Prostate gland (tissue), 2 donors: ENCODE data around the gene LPP. TPM values are rescaled to one million over a fixed set of nuclear protein-coding genes. Genes with fewer than 3 reads are reported as not detected.

ENCODE experiments used
- DNase-seq: peaks from one replicate; pipeline ENCODE4 v3.0.0-alpha.2; 2019; ENCODE audit warnings: low spot score
- H3K27ac ChIP-seq, 2 donors: fragments of 200-600 bp; sonication (generic); 2 replicates each; pipeline ENCODE4 v1.5.1; 2017 to 2019
- H3K27me3 ChIP-seq: fragments of 200-600 bp; sonication (generic); replicated peaks from 2 replicates; pipeline ENCODE4 v1.5.1; 2019; ENCODE audit not compliant: insufficient read depth
- H3K36me3 ChIP-seq, 2 donors: fragments of 200-600 bp; sonication (generic); 1 replicate in 1 of 2; 2 replicates in 1 of 2; pipeline versions ENCODE4 v1.5.1 to v1.8.1; 2017 to 2019
- H3K4me1 ChIP-seq: fragments of 200-600 bp; sonication (generic); replicated peaks from 2 replicates; pipeline ENCODE4 v1.5.1; 2019
- H3K4me3 ChIP-seq, 2 donors: fragments of 200-600 bp; sonication (generic); 2 replicates each; pipeline ENCODE4 v1.5.1; 2017 to 2019
- H3K9me3 ChIP-seq: fragments of 200-600 bp; sonication (generic); 2 replicates; pipeline ENCODE4 v1.5.1; 2017
- POLR2A ChIP-seq: fragments of 450-650 bp; IDR thresholded peaks from one replicate; pipeline ENCODE4 v1.6.1; 2016; ENCODE audit warnings: antibody characterized with exemption, mild to moderate bottlenecking
- POLR2AphosphoS5 ChIP-seq: sonication (generic); formaldehyde crosslinking; IDR thresholded peaks from one replicate; pipeline ENCODE4 v1.6.1; 2017; ENCODE audit warnings: antibody characterized with exemption
- WGBS: methylation state at CpG from one replicate; pipeline ENCODE4 v1.1.5; 2018; 5-methylcytosine and 5-hydroxymethylcytosine counted together
- intact Hi-C: fragments of 100-400 bp; cut with DNase I; formaldehyde crosslinking; loops from one replicate; pipeline ENCODE4 v1.14.2; 2022
- total RNA-seq, 2 donors: library from RNA; depleted of rRNA; stranded (reverse); fragments of >200 nt; gene quantifications; one replicate each; pipeline ENCODE4 v1.1.0, GENCODE V29; 2016
- TF ChIP-seq, protein P1 (sequence below), 4 experiments: fragments of 200-600 bp in 2 of 4; fragments of 450-650 bp in 2 of 4; sonication (generic) in 2 of 4; IDR thresholded peaks; 1 replicate in 3 of 4; 2 replicates in 1 of 4; pipeline ENCODE4 v1.5.1; 2016 to 2019; ENCODE audit warnings: antibody characterized with exemption in 4 of 4, mild to moderate bottlenecking in 2 of 4, moderate library complexity in 2 of 4

Gene LPP
- total RNA-seq, 2 donors from 2014 or later: 219 to 248 TPM

DNA sequence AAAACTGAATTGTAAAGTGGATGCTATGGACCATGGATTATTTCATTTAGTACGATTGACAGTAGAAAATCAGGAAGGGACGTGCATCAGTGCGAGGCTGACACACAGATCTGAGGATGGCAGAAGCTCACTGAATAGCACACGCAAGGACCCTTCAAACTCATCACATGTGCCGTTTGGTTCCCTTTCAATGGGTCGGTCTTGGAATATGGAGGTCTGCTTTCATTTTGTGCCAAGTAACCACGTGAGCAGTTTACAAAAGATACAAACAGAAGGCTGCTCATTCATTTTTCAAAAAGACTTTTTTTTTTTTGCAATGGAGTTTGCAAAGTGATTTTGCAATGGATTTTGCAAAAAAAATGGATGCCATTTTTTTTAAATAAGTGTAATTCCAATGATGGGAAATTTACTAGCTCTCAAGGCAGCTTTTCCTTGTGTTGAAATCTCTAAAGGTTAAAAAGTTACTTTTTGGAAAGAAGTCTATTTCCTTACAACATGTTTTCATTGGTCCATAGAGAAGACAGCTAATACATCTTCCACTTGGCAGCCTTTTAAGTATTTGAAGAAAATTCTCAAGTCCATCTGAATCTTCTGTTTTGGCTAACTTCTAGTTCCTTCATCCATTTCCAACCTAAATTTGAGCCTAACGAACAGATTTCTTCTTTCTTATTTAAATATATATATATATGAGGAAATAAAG lies 625.5 kb downstream of the LPP start:
- H3K27ac ChIP-seq: no peak overlapping the region
- intact Hi-C loops: no loop called here

DNA sequence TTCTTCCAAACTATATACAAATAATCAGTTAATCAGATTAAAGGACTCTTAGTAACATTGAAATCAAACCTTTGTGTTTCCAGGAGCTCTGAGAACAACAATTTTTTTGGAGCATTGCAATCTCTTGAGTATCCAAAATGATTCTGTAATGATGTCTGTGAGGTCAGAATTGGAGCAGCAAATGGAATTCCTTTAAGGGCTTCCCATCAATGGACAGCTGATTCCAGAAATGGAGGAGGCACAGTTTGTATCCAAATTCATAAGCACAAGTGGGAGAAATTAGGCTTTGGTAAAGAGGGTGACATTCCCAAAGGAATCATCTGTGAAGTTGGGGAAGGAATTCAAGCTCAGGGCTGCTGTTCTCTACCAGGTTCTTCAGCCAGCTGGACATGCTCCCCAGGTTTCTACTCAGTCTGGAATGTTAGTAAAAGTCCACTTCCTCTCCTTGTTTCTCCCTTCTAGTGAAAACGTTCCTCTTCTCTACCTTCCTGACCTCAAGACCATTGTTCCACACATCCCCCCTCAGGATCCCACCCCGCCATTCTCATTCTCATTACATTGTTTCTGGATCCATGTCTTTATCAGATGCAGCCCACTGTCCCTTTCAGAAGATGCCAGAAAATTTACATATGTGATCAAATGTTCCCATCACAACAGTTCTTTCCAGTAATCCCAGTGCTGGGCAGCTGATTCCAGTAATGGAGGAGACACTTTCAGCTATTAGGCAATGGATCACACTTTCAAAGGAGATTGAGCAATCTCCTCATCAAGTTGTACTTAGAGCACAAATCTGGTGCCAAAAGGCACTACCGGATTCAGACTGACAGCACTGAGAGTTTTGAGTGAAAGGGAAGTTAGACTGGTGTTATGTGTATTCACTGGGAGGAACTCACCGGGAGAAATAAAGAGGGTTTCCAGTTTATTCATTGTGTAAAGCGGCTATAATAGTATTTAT lies 626.5 kb downstream of the LPP start:
- H3K4me3 ChIP-seq: no peak overlapping the region
- no peaks in the 10 kb centered on the region for H3K27me3 ChIP-seq
- 51% methylated on average over 5 of the region's 5 CpGs for WGBS
- peaks cover 4% of the 10 kb centered on the region for H3K4me1 ChIP-seq
- no peaks in the 10 kb centered on the region for H3K9me3 ChIP-seq
- no peaks in the 10 kb centered on the region for H3K36me3 ChIP-seq
- no peak overlapping the region for H3K27ac ChIP-seq
- intact Hi-C loops: no loop called here
- DNase-seq: peak; percentile 49
- TF ChIP-seq, protein P1, sequence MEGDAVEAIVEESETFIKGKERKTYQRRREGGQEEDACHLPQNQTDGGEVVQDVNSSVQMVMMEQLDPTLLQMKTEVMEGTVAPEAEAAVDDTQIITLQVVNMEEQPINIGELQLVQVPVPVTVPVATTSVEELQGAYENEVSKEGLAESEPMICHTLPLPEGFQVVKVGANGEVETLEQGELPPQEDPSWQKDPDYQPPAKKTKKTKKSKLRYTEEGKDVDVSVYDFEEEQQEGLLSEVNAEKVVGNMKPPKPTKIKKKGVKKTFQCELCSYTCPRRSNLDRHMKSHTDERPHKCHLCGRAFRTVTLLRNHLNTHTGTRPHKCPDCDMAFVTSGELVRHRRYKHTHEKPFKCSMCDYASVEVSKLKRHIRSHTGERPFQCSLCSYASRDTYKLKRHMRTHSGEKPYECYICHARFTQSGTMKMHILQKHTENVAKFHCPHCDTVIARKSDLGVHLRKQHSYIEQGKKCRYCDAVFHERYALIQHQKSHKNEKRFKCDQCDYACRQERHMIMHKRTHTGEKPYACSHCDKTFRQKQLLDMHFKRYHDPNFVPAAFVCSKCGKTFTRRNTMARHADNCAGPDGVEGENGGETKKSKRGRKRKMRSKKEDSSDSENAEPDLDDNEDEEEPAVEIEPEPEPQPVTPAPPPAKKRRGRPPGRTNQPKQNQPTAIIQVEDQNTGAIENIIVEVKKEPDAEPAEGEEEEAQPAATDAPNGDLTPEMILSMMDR (IDR thresholded peaks at IDR 0.05): no peak
- TF ChIP-seq POLR2A (no peak), POLR2AphosphoS5 (peak; percentile 32)

More for the DNA sequence above, 625.5 kb downstream of the LPP start:
- Histone ChIP-seq H3K4me3 (no peak overlapping the region), H3K9me3 (no peaks in the 10 kb centered on the region), H3K36me3 (no peaks in the 10 kb centered on the region), H3K4me1 (peaks cover 4% of the 10 kb centered on the region), H3K27me3 (no peaks in the 10 kb centered on the region)
- no peak for TF ChIP-seq POLR2AphosphoS5
- TF ChIP-seq, protein P1 (IDR thresholded peaks at IDR 0.05): no peak
- no peak for TF ChIP-seq POLR2A
- WGBS: 86% methylated on average over 8 of the region's 8 CpGs
- no peak for DNase-seq

DNA sequence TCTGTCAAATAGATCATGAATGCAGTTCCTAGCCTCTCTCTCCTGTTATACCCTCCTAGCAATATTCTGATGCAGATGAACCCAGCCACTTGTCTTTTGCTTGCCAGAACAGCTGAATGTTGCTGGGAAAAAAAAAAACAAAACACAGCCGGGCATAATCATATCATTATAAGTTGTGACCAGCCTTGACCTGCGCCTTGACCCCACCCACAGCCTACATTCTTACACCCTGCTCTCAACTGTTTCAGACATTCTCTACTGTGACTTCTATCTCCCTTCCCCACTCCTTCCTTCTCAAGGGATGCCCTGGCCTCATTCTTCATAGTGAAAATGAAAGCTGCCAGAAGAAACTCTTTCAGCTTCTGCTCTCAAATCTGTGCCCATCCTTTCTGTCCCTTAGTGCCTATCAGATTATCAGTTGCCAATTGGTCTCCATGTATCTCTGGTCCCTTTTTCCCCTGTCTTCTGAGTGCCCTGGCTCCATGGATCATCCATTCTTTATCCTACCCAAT lies 628.7 kb downstream of the LPP start:
- TF ChIP-seq POLR2A (no peak), POLR2AphosphoS5 (no peak)
- TF ChIP-seq, protein P1 (IDR thresholded peaks at IDR 0.05): no peak
- no peak for DNase-seq
- Histone ChIP-seq H3K9me3 (no peaks in the 10 kb centered on the region), H3K4me3 (no peak overlapping the region), H3K4me1 (no peaks in the 10 kb centered on the region), H3K36me3 (no peaks in the 10 kb centered on the region), H3K27me3 (no peaks in the 10 kb centered on the region), H3K27ac (no peak overlapping the region)
- WGBS: 71% methylated on average over 2 of the region's 2 CpGs
- intact Hi-C loops: no loop called here

DNA sequence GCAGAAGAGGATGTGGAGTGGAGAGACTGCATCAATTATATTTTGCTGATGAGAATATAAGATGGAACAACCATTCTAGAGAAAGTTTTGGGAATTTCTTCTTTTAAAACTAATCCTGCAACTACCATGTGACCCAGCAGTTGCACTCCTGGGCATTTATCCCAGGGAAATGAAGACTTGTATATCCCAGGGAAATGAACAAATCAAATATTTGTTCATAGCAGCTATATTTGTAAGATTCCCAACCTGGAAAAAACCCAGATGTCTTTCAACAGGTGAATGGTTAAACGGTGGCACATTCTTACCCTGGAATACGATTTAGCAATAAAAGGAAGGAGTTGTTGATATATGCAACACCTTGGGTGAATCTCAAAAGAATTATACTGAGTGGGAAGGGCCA lies 632.5 kb downstream of the LPP start:
- Histone ChIP-seq H3K27me3 (no peaks in the 10 kb centered on the region), H3K27ac (no peak overlapping the region), H3K9me3 (no peaks in the 10 kb centered on the region), H3K4me1 (no peaks in the 10 kb centered on the region), H3K36me3 (no peaks in the 10 kb centered on the region), H3K4me3 (no peak overlapping the region)
- TF ChIP-seq POLR2A (no peak), POLR2AphosphoS5 (no peak)
- intact Hi-C loops: no loop called here
- WGBS: 41% methylated on average over 2 of the region's 2 CpGs
- no peak for DNase-seq

DNA sequence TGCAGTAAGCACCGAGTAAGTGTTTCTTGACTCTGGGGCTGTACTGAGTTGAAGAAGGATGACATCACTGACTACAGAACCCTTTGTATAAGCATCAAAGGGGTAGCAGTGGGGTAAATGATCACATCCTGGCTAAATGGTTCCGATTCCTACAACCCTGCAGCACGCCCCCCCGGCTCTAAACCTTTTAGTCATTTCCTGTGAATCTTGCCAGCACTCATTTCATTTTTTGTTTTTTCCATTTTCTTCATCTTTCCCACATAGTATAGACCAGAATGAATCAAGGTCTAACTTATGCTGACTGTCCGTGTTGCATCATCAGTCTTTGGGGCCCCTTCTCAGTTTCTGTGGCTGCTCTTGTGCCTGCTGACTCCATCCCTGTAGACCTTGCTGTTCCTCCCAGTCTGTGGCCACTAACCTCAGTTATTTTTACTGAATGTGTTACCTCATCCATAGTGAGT lies 634.7 kb downstream of the LPP start:
- TF ChIP-seq POLR2AphosphoS5 (no peak), POLR2A (no peak)
- TF ChIP-seq, protein P1 (IDR thresholded peaks at IDR 0.05): no peak
- Histone ChIP-seq H3K4me3 (no peak overlapping the region), H3K9me3 (no peaks in the 10 kb centered on the region), H3K27me3 (no peaks in the 10 kb centered on the region), H3K27ac (no peak overlapping the region), H3K36me3 (no peaks in the 10 kb centered on the region), H3K4me1 (no peaks in the 10 kb centered on the region)
- no peak for DNase-seq
- 87% methylated on average over 5 of the region's 5 CpGs for WGBS
- intact Hi-C loops: no loop called here
